Ishikawa (cell line): ENCODE data around the gene ST6GALNAC3.

Source experiments
- CEBPB ChIP-seq: IDR thresholded peaks from 2 replicates; pipeline ENCODE4 v1.6.1; 2012
- CREB1 ChIP-seq: IDR thresholded peaks from 2 replicates; pipeline ENCODE4 v1.6.1; 2012; ENCODE audit warnings: low read depth
- EP300 ChIP-seq: IDR thresholded peaks from 2 replicates; pipeline ENCODE4 v1.6.1; 2012; ENCODE audit warnings: borderline replicate concordance
- MAX ChIP-seq: IDR thresholded peaks from 2 replicates; pipeline ENCODE4 v1.6.1; 2012
- NFIC ChIP-seq: IDR thresholded peaks from 2 replicates; pipeline ENCODE4 v1.6.1; 2012
- RAD21 ChIP-seq: IDR thresholded peaks from 2 replicates; pipeline ENCODE4 v1.6.1; 2012; ENCODE audit warnings: low read depth
- REST ChIP-seq: IDR thresholded peaks from 2 replicates; pipeline ENCODE4 v1.6.1; 2012; ENCODE audit warnings: low read depth, mild to moderate bottlenecking
- TCF12 ChIP-seq: IDR thresholded peaks from 2 replicates; pipeline ENCODE4 v1.6.1; 2012; ENCODE audit warnings: low read depth
- TEAD4 ChIP-seq: IDR thresholded peaks from 2 replicates; pipeline ENCODE4 v1.6.1; 2012
- USF1 ChIP-seq: IDR thresholded peaks from 2 replicates; pipeline ENCODE4 v1.6.1; 2012
- YY1 ChIP-seq: IDR thresholded peaks from 2 replicates; pipeline ENCODE4 v1.6.1; 2012; ENCODE audit warnings: low read depth

- TF ChIP-seq REST (no peak), EP300 (no peak), USF1 (no peak), MAX (no peak), CREB1 (no peak), NFIC (no peak), TCF12 (no peak), RAD21 (no peak), TEAD4 (no peak), YY1 (no peak), CEBPB (no peak)
These were observed 116.3 kb downstream of the ST6GALNAC3 start for GRCh38 chr1:76190749-76191424.
